CD14-positive monocyte (primary cell): ENCODE measurements around the gene TICAM2. TPM values are rescaled to one million over a fixed set of nuclear protein-coding genes. Genes with fewer than 3 reads are reported as not detected.
"Not testable (repeated sequence)": the region's sequence is repeated elsewhere in the genome, so short reads cannot be mapped to it uniquely, and the experiment has no call there.

Source experiments
- DNase-seq, 3 donors: peaks; one replicate each; pipeline ENCODE4 v3.0.0-alpha.2; 2011 to 2022
- H2AFZ ChIP-seq: 2 replicates; pipeline ENCODE4 v1.6.0; 2012; ENCODE audit warnings: mild to moderate bottlenecking, low read depth, low read length, inconsistent platforms; ENCODE audit not compliant: insufficient read depth, poor library complexity, severe bottlenecking
- H3K27ac ChIP-seq, 2 donors: 1 replicate in 1 of 2; 2 replicates in 1 of 2; pipeline ENCODE4 v1.5.1; 2012 to 2013; ENCODE audit warnings: low read length in 2 of 2, control low read depth in 1 of 2, inconsistent platforms in 1 of 2, low read depth in 1 of 2, mild to moderate bottlenecking in 1 of 2
- H3K27me3 ChIP-seq, 2 donors: one replicate each; pipeline versions ENCODE4 v1.6.0 to v1.6.1; 2011 to 2013; ENCODE audit warnings: low read length in 2 of 2; ENCODE audit not compliant: control insufficient read depth in 2 of 2, insufficient read depth in 2 of 2
- H3K36me3 ChIP-seq, 2 donors: replicated peaks in 1 of 2; 1 replicate in 1 of 2; 2 replicates in 1 of 2; pipeline versions ENCODE4 v1.5.1 to v1.6.1; 2012 to 2013; ENCODE audit warnings: low read length in 2 of 2, control low read depth in 1 of 2, inconsistent platforms in 1 of 2, mild to moderate bottlenecking in 1 of 2; ENCODE audit not compliant: insufficient read depth in 2 of 2, control insufficient read depth in 1 of 2
- H3K4me1 ChIP-seq, 2 donors: 1 replicate in 1 of 2; 2 replicates in 1 of 2; pipeline versions ENCODE4 v1.5.1 to v1.6.1; 2012 to 2013; ENCODE audit warnings: low read length in 2 of 2, control low read depth in 1 of 2, inconsistent platforms in 1 of 2, mild to moderate bottlenecking in 1 of 2, moderate library complexity in 1 of 2; ENCODE audit not compliant: insufficient read depth in 2 of 2, control insufficient read depth in 1 of 2
- H3K4me2 ChIP-seq: replicated peaks from 2 replicates; pipeline ENCODE3; 2012; ENCODE audit warnings: low read length, moderate library complexity, mild to moderate bottlenecking; ENCODE audit not compliant: poor library complexity, severe bottlenecking; ENCODE audit errors: extremely low read depth
- H3K4me3 ChIP-seq, 3 experiments: fragments of 200-600 bp in 1 of 3; sonication (generic) in 1 of 3; replicated peaks in 1 of 3; 1 replicate in 2 of 3; 2 replicates in 1 of 3; pipeline ENCODE4 v1.5.1; 2011 to 2013; ENCODE audit warnings: low read length in 3 of 3, mild to moderate bottlenecking in 3 of 3, control low read depth in 2 of 3, low read depth in 2 of 3, inconsistent platforms in 1 of 3, moderate library complexity in 1 of 3
- H3K79me2 ChIP-seq: 2 replicates; pipeline ENCODE4 v1.6.0; 2012; ENCODE audit warnings: mild to moderate bottlenecking, control low read depth, inconsistent platforms, low read length, moderate library complexity; ENCODE audit not compliant: insufficient read depth
- H3K9ac ChIP-seq: 2 replicates; pipeline ENCODE4 v1.6.0; 2017; ENCODE audit warnings: low read length, mild to moderate bottlenecking; ENCODE audit not compliant: insufficient read depth, poor library complexity, severe bottlenecking
- H3K9me3 ChIP-seq, 2 donors: replicated peaks in 1 of 2; 1 replicate in 1 of 2; 2 replicates in 1 of 2; pipeline versions ENCODE4 v1.5.1 to v1.6.1; 2012 to 2013; ENCODE audit warnings: low read length in 2 of 2, control low read depth in 1 of 2; ENCODE audit not compliant: control insufficient read depth in 1 of 2, insufficient read depth in 1 of 2
- H4K20me1 ChIP-seq: 2 replicates; pipeline ENCODE4 v1.6.0; 2012; ENCODE audit warnings: mild to moderate bottlenecking, low read length, control low read depth, moderate library complexity; ENCODE audit not compliant: insufficient read depth
- H3K27ac Mint-ChIP-seq, 7 donors: one replicate each; pipeline ENCODE4 v1.8.0; 2020; ENCODE audit warnings: mild to moderate bottlenecking in 7 of 7, mixed read lengths in 7 of 7, moderate library complexity in 6 of 7, inconsistent platforms in 2 of 7
- H3K27me3 Mint-ChIP-seq, 3 donors: one replicate each; pipeline ENCODE4 v1.8.0; 2021 to 2022; ENCODE audit warnings: low read depth in 3 of 3, mild to moderate bottlenecking in 3 of 3, mixed read lengths in 3 of 3, moderate library complexity in 3 of 3, inconsistent platforms in 1 of 3
- H3K36me3 Mint-ChIP-seq, 2 donors: one replicate each; pipeline ENCODE4 v1.8.0; 2020; ENCODE audit warnings: mixed read lengths in 2 of 2, inconsistent platforms in 1 of 2, mild to moderate bottlenecking in 1 of 2
- H3K4me1 Mint-ChIP-seq: one replicate; pipeline ENCODE4 v1.8.0; 2020; ENCODE audit warnings: mild to moderate bottlenecking, mixed read lengths
- H3K4me3 Mint-ChIP-seq, 2 donors: one replicate each; pipeline ENCODE4 v1.8.0; 2020; ENCODE audit warnings: mild to moderate bottlenecking in 2 of 2, mixed read lengths in 2 of 2, moderate library complexity in 1 of 2
- H3K9me3 Mint-ChIP-seq, 7 donors: one replicate each; pipeline ENCODE4 v1.8.0; 2020 to 2022; ENCODE audit warnings: mixed read lengths in 7 of 7, mild to moderate bottlenecking in 6 of 7, moderate library complexity in 6 of 7, inconsistent platforms in 2 of 7
- WGBS: methylation state at CpG from one replicate; pipeline ENCODE4 v1.1.5; 2013; ENCODE audit warnings: missing lambda C conversion rate; ENCODE audit not compliant: insufficient coverage; 5-methylcytosine and 5-hydroxymethylcytosine counted together
- intact Hi-C, 2 donors: fragments of 100-400 bp; cut with micrococcal nuclease; formaldehyde crosslinking; loops; one replicate each; pipeline versions ENCODE4 v1.15.0 to v1.15.1; 2023
- polyA plus RNA-seq, 3 donors: library from polyadenylated mRNA; depleted of rRNA in 1 of 3; unstranded in 2 of 3; stranded (reverse) in 1 of 3; fragments of 300-500 nt in 2 of 3; fragments of >200 nt in 1 of 3; fragmentation: Illumina TruSeq in 2 of 3; gene quantifications; 1 replicate in 2 of 3; 2 replicates in 1 of 3; pipeline ENCODE4 v1.2.3, GENCODE V29; 2012 to 2021
- TF ChIP-seq, protein P1 (sequence below): fragments of 200-600 bp; IDR thresholded peaks from one replicate; pipeline ENCODE4 v1.8.0; 2022; ENCODE audit warnings: antibody characterized with exemption, mild to moderate bottlenecking

TICAM2 gene
- polyA plus RNA-seq, 3 donors = 3.5 to 25.1 (median 14.6) TPM

DNA sequence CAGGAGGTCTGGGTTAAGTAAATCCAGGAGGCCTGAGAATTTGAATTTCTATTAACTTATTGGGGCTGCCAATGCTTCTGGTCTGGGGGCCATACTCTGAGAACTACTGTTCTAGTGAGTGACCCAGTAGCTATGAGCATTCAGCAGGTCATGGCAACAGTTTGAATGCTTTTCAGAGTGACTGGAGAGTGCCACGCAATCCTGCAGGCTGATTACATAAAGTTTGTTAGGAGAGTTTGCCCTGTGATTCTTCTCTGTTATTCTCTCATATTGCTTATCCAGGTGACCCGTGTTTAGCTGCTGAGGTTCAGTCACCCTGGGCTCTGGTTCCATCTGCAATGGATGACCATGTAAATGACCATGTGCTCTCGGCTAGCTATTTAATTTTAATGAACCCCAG is 45.8 kb upstream of the TICAM2 start:
- no peak overlapping the region for H3K27ac Mint-ChIP-seq
- H3K9me3 ChIP-seq = no peaks in the 10 kb centered on the region
- no peak overlapping the region for H3K27ac ChIP-seq
- no peaks in the 10 kb centered on the region for H3K4me1 Mint-ChIP-seq
- DNase-seq = no peak
- H3K4me2 ChIP-seq = no peak overlapping the region
- no peaks in the 10 kb centered on the region for H3K79me2 ChIP-seq
- no peak overlapping the region for H3K9ac ChIP-seq
- peaks cover 0 to 9% (median 3%) of the 10 kb centered on the region in 7 donors for H3K9me3 Mint-ChIP-seq
- H4K20me1 ChIP-seq = no peaks in the 10 kb centered on the region
- no peak overlapping the region for H2AFZ ChIP-seq
- TF ChIP-seq, protein P1, sequence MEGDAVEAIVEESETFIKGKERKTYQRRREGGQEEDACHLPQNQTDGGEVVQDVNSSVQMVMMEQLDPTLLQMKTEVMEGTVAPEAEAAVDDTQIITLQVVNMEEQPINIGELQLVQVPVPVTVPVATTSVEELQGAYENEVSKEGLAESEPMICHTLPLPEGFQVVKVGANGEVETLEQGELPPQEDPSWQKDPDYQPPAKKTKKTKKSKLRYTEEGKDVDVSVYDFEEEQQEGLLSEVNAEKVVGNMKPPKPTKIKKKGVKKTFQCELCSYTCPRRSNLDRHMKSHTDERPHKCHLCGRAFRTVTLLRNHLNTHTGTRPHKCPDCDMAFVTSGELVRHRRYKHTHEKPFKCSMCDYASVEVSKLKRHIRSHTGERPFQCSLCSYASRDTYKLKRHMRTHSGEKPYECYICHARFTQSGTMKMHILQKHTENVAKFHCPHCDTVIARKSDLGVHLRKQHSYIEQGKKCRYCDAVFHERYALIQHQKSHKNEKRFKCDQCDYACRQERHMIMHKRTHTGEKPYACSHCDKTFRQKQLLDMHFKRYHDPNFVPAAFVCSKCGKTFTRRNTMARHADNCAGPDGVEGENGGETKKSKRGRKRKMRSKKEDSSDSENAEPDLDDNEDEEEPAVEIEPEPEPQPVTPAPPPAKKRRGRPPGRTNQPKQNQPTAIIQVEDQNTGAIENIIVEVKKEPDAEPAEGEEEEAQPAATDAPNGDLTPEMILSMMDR = no peak
- WGBS = 89% methylated on average over 2 of the region's 3 CpGs
- H3K4me1 ChIP-seq = no peaks in the 10 kb centered on the region
- no peak overlapping the region for H3K4me3 ChIP-seq
- no peaks in the 10 kb centered on the region for H3K36me3 Mint-ChIP-seq
- H3K27me3 Mint-ChIP-seq = peaks cover 4 to 8% (median 8%) of the 10 kb centered on the region in 3 donors
- H3K4me3 Mint-ChIP-seq = no peak overlapping the region
- H3K36me3 ChIP-seq = no peaks in the 10 kb centered on the region
- peaks cover 0 to 2% of the 10 kb centered on the region in 2 donors for H3K27me3 ChIP-seq
- intact Hi-C loops = no loop called here

DNA sequence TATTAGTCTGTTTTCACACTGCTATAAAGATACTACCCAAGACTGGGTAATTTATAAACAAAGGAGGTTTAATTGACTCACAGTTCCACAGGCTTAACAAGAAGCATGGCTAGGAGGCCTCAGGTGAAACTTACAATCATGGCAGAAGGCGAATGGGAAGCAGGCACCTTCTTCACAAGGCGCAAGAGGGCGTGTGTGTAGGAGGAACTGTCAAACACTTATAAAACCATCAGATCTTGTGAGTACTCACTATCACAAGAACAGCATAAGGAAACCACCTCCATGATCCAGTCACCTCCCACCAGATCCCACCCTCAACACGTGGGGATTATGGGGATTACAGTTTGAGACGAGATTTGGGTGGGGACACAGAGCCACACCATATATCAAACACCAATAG is 43.1 kb upstream of the TICAM2 start:
- H2AFZ ChIP-seq, H3K4me3 ChIP-seq, H3K9me3 Mint-ChIP-seq, H3K9ac ChIP-seq, H3K27ac ChIP-seq, H3K4me1 ChIP-seq, H3K27ac Mint-ChIP-seq, H3K27me3 ChIP-seq, H4K20me1 ChIP-seq, H3K79me2 ChIP-seq, H3K4me2 ChIP-seq, DNase-seq, H3K36me3 Mint-ChIP-seq, H3K4me1 Mint-ChIP-seq, H3K9me3 ChIP-seq, H3K36me3 ChIP-seq, intact Hi-C loops, H3K4me3 Mint-ChIP-seq: not testable (repeated sequence)
- no CpG with 5 or more reads among the region's 5 CpGs for WGBS
- H3K27me3 Mint-ChIP-seq = peaks cover 7 to 17% (median 11%) of the 10 kb centered on the region in 3 donors
